ENCODE measurements around the gene OLFM1.

The OLFM1 gene

DNA sequence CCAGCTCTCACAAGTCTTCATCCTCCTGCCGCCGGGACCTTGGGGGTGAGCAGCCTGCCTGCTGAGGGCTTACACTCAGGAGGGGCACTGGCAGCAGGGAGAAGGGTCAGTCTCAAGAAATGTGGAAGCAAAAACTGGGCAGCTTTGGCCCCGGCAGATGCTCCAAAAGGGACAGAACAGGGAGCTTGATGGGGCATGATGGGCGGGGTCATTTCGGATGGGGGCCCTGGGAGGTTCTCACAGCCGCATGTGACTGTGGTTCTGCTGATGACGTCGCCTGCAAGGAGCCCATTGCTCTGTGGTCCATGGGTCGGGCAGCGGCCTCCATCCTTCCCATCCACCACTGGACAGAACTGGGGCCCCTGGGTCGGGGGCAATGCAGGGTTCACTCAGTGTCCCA is 76.6 kb downstream of the OLFM1 start:
- TF ChIP-seq, protein P1, sequence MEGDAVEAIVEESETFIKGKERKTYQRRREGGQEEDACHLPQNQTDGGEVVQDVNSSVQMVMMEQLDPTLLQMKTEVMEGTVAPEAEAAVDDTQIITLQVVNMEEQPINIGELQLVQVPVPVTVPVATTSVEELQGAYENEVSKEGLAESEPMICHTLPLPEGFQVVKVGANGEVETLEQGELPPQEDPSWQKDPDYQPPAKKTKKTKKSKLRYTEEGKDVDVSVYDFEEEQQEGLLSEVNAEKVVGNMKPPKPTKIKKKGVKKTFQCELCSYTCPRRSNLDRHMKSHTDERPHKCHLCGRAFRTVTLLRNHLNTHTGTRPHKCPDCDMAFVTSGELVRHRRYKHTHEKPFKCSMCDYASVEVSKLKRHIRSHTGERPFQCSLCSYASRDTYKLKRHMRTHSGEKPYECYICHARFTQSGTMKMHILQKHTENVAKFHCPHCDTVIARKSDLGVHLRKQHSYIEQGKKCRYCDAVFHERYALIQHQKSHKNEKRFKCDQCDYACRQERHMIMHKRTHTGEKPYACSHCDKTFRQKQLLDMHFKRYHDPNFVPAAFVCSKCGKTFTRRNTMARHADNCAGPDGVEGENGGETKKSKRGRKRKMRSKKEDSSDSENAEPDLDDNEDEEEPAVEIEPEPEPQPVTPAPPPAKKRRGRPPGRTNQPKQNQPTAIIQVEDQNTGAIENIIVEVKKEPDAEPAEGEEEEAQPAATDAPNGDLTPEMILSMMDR (IDR thresholded peaks at IDR 0.05) = no peak
- intact Hi-C loops (cut with DNase I; ENCODE audit: low total_unique reads) = no loop called here
- Histone ChIP-seq H3K27me3 (peaks cover 0 to 63% of the 10 kb centered on the region in 2 donors), H3K4me1 (no peaks in the 10 kb centered on the region), H3K9me3 (no peaks in the 10 kb centered on the region), H3K27ac (no peak overlapping the region), H3K36me3 (no peaks in the 10 kb centered on the region), H3K4me3 (no peak overlapping the region)
- no peak for DNase-seq

DNA sequence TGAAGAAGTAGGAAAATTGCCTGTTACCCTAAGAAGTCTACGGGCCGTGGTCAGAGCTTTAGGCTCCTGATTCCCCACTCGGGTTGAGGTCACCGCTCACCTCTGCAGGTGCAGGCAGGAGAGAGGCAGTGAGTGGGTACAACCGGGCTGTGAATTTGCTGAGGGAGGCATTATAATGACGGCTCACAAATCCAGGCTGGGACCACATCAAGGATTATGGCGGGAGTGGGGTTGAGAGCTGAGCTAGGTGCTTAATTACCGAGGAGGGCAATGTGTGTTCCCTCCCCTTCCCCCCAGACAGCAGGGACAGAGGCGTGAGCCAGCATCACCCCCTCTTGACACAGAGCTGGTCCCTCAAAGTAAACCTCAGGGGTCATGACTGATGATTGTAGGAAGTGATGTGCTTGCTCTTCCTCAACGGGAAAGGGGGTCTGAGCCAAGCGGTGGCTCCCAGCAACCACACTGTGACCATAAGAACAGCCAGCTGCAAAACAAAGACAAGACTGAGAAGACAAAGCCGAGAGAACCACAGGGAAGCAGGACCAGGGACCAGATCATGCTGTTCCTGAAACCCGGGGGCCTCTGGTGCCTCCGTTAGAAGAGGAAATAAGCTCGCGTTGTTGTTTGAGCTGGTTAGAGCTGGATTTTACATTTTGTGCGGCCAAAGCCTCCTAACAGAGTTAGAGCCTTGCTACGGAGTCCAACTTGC is 77.7 kb downstream of the OLFM1 start:
- no peaks in the 10 kb centered on the region for H3K9me3 ChIP-seq
- no peak for DNase-seq
- H3K4me3 ChIP-seq = no peak overlapping the region
- H3K36me3 ChIP-seq = no peaks in the 10 kb centered on the region
- TF ChIP-seq, protein P1 (IDR thresholded peaks at IDR 0.05) = no peak
- H3K27ac ChIP-seq = no peak overlapping the region
- peaks cover 0 to 60% of the 10 kb centered on the region in 2 donors for H3K27me3 ChIP-seq
- intact Hi-C loops (cut with DNase I; ENCODE audit: low total_unique reads) = no loop called here
- H3K4me1 ChIP-seq = no peaks in the 10 kb centered on the region

DNA sequence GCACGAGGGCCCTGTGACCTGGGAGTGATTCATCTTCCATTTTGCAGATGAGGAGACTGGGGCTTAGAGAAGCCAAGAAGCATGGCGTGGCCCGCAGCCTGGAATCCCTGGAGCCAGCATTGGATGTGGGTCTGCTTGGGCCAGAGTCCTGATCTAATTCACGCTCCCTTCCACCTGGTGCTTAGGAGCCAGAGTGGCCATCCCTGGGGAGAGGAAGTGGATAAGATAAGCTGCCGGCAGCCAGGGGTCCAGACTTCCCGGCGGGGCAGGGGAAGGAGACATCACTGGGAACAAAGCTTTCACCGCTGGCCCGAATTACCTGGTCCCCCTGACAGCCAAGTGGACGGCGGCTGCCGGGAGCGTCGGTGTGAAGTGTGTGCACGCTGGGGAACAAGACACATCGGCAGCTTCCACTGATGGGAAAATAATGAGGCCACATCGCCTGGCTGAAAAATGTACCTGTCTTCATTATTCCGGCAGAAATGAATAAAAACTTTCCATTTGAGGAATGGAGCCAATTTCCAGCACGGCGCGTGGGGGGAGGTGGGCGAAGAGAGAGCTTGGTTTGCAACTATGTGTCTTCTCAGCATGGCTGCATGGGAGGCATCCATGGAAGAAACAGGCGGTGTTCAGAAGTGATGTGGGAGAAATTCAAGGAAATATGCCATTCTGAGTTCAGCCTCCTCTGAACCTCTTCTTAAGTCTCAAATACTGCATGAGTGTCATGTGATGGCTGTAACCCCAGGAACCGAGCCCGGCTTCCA is 78.5 kb downstream of the OLFM1 start:
- Histone ChIP-seq H3K9me3 (no peaks in the 10 kb centered on the region), H3K36me3 (no peaks in the 10 kb centered on the region), H3K27ac (no peak overlapping the region), H3K4me3 (no peak overlapping the region), H3K27me3 (peaks cover 0 to 64% of the 10 kb centered on the region in 2 donors), H3K4me1 (no peaks in the 10 kb centered on the region)
- intact Hi-C loops (cut with DNase I; ENCODE audit: low total_unique reads) = no loop called here
- no peak for DNase-seq
- TF ChIP-seq, protein P1 (IDR thresholded peaks at IDR 0.05) = no peak

- Histone ChIP-seq H3K36me3 (no peaks in the 10 kb centered on the region), H3K9me3 (no peaks in the 10 kb centered on the region), H3K27me3 (peaks cover 0 to 65% of the 10 kb centered on the region in 2 donors), H3K4me1 (no peaks in the 10 kb centered on the region), H3K27ac (no peak overlapping the region), H3K4me3 (no peak overlapping the region)
- DNase-seq = no peak
- TF ChIP-seq, protein P1 (IDR thresholded peaks at IDR 0.05) = no peak
- intact Hi-C loops (cut with DNase I; ENCODE audit: low total_unique reads) = no loop called here
Observed at GRCh38 chr9:135166565-135166964, 79.1 kb downstream of the OLFM1 start.

DNA sequence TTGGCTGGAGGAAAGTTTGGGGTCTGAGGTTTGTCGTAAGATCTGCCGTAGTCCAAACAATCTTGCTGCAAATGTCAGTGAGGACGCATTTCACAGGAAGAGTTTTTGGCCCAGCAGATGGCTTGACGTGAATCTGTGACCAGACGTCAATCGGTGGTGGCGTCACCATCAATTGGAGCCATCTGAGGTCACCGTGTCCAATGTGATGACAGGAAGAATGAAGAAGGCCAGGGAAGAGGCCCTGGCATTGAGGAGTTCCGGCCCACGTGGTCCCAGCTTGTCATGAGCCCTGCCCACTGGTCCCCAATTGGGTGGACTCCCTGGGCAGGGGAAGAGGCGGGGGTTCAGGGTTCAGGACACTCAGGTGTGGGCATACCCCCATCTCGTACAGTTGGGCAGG is 79.9 kb downstream of the OLFM1 start:
- DNase-seq = no peak
- Histone ChIP-seq H3K27me3 (peaks cover 0 to 65% of the 10 kb centered on the region in 2 donors), H3K9me3 (no peaks in the 10 kb centered on the region), H3K4me3 (no peak overlapping the region), H3K36me3 (no peaks in the 10 kb centered on the region), H3K4me1 (no peaks in the 10 kb centered on the region), H3K27ac (no peak overlapping the region)
- TF ChIP-seq, protein P1 (IDR thresholded peaks at IDR 0.05) = no peak
- intact Hi-C loops (cut with DNase I; ENCODE audit: low total_unique reads) = no loop called here

All from tibial artery (tissue), 4 donors.